ENCODE data around the gene FBXO27. TPM values are rescaled to one million over a fixed set of nuclear protein-coding genes. Genes with fewer than 3 reads are reported as not detected.

Gene FBXO27
- total and polyA plus RNA-seq, 4 experiments from 2014 or later, result 0.42 to 1.4 (median 0.75) TPM

DNA sequence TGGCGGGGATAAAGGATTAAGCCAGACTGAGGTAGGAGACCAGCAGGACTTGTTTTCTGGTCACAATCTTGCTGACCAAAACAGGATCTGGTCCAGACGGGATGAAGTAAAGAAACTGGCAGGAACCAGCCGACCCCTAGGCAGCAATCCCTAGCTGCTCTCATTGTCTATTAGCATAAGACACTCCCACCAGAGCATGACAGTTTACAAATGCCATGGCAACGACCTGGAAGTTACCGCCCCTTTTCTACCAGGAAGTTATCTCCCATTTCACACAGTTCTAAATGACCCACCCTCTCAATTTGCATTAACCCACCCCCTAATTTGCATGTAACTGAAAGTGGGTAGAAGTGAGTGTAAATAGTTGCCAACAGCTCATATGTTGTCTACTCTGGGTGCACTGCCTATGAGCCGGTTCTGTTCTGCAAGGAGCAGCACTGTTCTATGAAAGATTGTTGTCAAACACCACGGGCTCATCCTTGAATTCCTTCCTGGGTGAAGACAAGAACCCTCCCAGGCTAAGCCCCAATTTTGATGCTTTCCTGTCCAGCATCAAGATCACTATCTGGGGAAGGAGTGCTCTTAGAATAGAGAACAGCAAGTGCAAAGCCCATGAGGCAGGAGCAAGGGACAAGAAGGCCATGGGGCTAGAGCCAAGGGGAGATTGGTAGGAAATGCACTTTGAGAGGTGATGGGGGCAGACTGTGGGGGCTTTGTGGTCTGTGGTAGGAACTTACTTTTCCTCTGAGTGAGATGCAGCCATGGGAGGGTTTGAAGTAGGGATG, 13.9 kb upstream of the FBXO27 start:
- Histone ChIP-seq H3K9me3 (ENCODE audit: control insufficient read depth in 1 of 2, low read length in 2 of 2) (no peaks in the 10 kb centered on the region), H3K4me1 (ENCODE audit: insufficient read depth, low read length) (no peaks in the 10 kb centered on the region), H3K4me3 (ENCODE audit: low read length in 2 of 2) (no peak overlapping the region), H3K27me3 (ENCODE audit: insufficient read depth, low read length) (no peaks in the 10 kb centered on the region), H3K27ac (ENCODE audit: low read depth, low read length) (no peak overlapping the region), H3K36me3 (ENCODE audit: insufficient read depth, low read length) (no peaks in the 10 kb centered on the region)
- ChIA-PET CTCF (ENCODE audit: partially characterized antibody) (no interaction called here), POLR2A (ENCODE audit: partially characterized antibody) (no interaction called here)
- Mint-ChIP-seq H3K9me3 (no peaks in the 10 kb centered on the region), H3K27ac (peak overlapping the region in 2 of 7 donors; percentile 43 to 59), H3K27me3 (peaks cover 0 to 1% of the 10 kb centered on the region in 2 donors), H3K4me1 (peaks cover 0 to 4% (median 0%) of the 10 kb centered on the region in 4 donors), H3K4me3 (no peak overlapping the region), H3K36me3 (no peaks in the 10 kb centered on the region)
- intact Hi-C loops (cut with micrococcal nuclease), result no loop called here
- peak in 1 of 5 donors; percentile 44 for DNase-seq

DNA sequence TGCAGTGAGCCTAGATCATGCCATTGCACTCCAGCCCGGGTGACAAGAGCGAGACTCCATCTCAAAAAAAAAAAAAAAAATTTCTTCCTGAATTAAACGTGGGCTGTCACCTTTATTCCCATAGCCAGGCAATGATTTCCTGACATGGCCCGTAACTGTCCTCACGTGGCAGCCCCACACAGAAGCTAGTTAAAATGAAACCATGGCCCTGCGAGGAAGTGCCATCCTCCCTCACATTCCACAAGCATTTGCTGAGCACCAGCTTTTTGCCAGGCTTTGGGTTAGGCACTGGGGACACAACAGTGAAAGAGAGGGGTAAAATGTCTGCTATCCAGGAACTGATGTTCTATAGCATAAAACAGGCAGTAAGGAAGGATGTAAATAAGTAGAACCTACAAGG, 13.2 kb upstream of the FBXO27 start:
- H3K27me3 ChIP-seq (ENCODE audit: insufficient read depth, low read length), result no peaks in the 10 kb centered on the region
- Mint-ChIP-seq H3K4me3 (no peak overlapping the region), H3K9me3 (peaks cover 0 to 2% (median 0%) of the 10 kb centered on the region in 8 donors), H3K36me3 (no peaks in the 10 kb centered on the region), H3K27me3 (peaks cover 0 to 1% of the 10 kb centered on the region in 2 donors), H3K4me1 (peaks cover 0 to 4% (median 0%) of the 10 kb centered on the region in 4 donors), H3K27ac (no peak overlapping the region)
- H3K27ac ChIP-seq (ENCODE audit: low read depth, low read length), result no peak overlapping the region
- H3K36me3 ChIP-seq (ENCODE audit: insufficient read depth, low read length), result no peaks in the 10 kb centered on the region
- intact Hi-C loops (cut with micrococcal nuclease), result no loop called here
- ChIA-PET CTCF (ENCODE audit: partially characterized antibody) (no interaction called here), POLR2A (ENCODE audit: partially characterized antibody) (no interaction called here)
- H3K4me3 ChIP-seq (ENCODE audit: low read length in 2 of 2), result no peak overlapping the region
- no peak for DNase-seq
- H3K4me1 ChIP-seq (ENCODE audit: insufficient read depth, low read length), result no peaks in the 10 kb centered on the region
- H3K9me3 ChIP-seq (ENCODE audit: control insufficient read depth in 1 of 2, low read length in 2 of 2), result no peaks in the 10 kb centered on the region

DNA sequence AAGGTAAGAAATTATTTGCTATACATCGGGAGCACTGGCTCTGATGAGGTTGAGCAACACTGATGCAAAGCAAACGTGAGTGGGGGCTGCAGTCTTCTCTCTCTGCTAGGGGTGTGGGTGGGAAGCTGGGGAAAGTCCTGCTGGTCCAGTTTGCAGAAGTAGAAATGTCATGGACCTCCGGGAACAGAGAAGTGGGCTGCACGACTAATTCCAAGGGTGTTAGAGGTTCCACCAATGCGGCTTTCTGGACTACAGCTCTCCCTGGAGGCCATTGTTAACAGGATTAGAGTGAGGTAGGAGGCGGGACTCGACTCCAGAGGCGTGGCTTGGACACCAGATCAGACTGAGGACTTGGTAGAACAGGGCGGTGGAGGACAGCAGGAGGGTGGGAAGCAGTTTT, 5.7 kb upstream of the FBXO27 start:
- Histone ChIP-seq H3K9me3 (ENCODE audit: control insufficient read depth in 1 of 2, low read length in 2 of 2) (no peaks in the 10 kb centered on the region), H3K4me3 (ENCODE audit: low read length in 2 of 2) (no peak overlapping the region), H3K27ac (ENCODE audit: low read depth, low read length) (no peak overlapping the region), H3K27me3 (ENCODE audit: insufficient read depth, low read length) (no peaks in the 10 kb centered on the region), H3K4me1 (ENCODE audit: insufficient read depth, low read length) (no peaks in the 10 kb centered on the region), H3K36me3 (ENCODE audit: insufficient read depth, low read length) (no peaks in the 10 kb centered on the region)
- ChIA-PET POLR2A (ENCODE audit: partially characterized antibody) (no interaction called here), CTCF (ENCODE audit: partially characterized antibody) (interaction anchor here (1.0 kb wide), 1 partner anchor 14 kb away, joined by 7 read pairs; no protein-coding TSS in a partner anchor)
- H3K4me1 Mint-ChIP-seq, result no peaks in the 10 kb centered on the region
- no peaks in the 10 kb centered on the region for H3K36me3 Mint-ChIP-seq
- H3K4me3 Mint-ChIP-seq, result no peak overlapping the region
- H3K27ac Mint-ChIP-seq, result no peak overlapping the region
- intact Hi-C loops (cut with micrococcal nuclease), result no loop called here
- no peak for DNase-seq
- peaks cover 0 to 3% of the 10 kb centered on the region in 2 donors for H3K27me3 Mint-ChIP-seq
- H3K9me3 Mint-ChIP-seq, result peaks cover 0 to 2% (median 0%) of the 10 kb centered on the region in 8 donors

DNA sequence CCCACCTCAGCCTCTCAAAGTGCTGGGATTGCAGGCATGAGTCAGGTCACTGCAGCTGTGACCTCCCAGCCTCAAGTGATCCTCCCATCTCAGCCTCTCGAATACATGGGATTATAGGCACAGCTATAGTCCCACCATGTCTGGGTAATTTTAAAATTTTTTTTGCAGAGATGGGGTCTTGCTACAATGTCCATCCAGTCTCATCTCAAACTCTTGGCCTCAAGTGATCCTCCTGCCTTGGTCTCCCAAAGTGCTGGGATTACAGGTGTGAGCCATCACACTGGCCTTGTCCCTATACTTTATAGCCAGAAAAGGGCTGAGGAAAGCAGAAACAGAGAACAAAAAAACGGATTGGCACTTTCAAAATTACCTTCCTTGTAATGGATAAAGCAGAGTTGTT, 4.8 kb upstream of the FBXO27 start:
- H3K9me3 ChIP-seq (ENCODE audit: control insufficient read depth in 1 of 2, low read length in 2 of 2), result no peaks in the 10 kb centered on the region
- no peak for DNase-seq
- H3K9me3 Mint-ChIP-seq, result peaks cover 0 to 2% (median 0%) of the 10 kb centered on the region in 8 donors
- H3K4me3 Mint-ChIP-seq, result no peak overlapping the region
- ChIA-PET CTCF (ENCODE audit: partially characterized antibody) (interaction anchor here (1.0 kb wide), 1 partner anchor 15 kb away, joined by 7 read pairs; no protein-coding TSS in a partner anchor), POLR2A (ENCODE audit: partially characterized antibody) (no interaction called here)
- H3K36me3 Mint-ChIP-seq, result no peaks in the 10 kb centered on the region
- H3K27me3 ChIP-seq (ENCODE audit: insufficient read depth, low read length), result no peaks in the 10 kb centered on the region
- H3K27ac Mint-ChIP-seq, result no peak overlapping the region
- H3K27ac ChIP-seq (ENCODE audit: low read depth, low read length), result no peak overlapping the region
- H3K4me1 ChIP-seq (ENCODE audit: insufficient read depth, low read length), result no peaks in the 10 kb centered on the region
- peaks cover 0 to 3% of the 10 kb centered on the region in 2 donors for H3K27me3 Mint-ChIP-seq
- H3K36me3 ChIP-seq (ENCODE audit: insufficient read depth, low read length), result no peaks in the 10 kb centered on the region
- H3K4me3 ChIP-seq (ENCODE audit: low read length in 2 of 2), result no peak overlapping the region
- peaks cover 0 to 7% (median 0%) of the 10 kb centered on the region in 4 donors for H3K4me1 Mint-ChIP-seq
- intact Hi-C loops (cut with micrococcal nuclease), result no loop called here

DNA sequence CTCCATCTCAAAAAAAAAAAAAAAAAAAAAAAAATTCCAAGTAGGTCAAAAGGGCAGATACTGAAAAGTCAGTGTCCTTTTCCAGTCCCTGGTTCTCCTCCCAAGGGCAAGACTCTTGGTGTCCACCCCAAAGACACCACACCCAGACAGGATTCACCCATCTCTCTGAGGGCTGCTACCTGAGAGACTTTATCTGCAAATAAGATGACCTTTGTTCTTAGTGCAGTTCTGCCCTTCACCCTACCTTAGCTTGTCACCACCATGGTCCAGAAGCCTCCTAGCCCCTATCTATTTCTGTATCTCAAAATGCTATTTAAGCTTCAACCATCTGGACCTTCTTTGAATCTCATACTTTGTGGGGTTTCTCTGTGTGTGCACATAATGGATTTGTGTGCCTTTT, 4.2 kb upstream of the FBXO27 start:
- ChIA-PET CTCF (ENCODE audit: partially characterized antibody) (interaction anchor here (1.2 kb wide), 1 partner anchor 620 kb away, joined by 3 read pairs; no protein-coding TSS in a partner anchor), POLR2A (ENCODE audit: partially characterized antibody) (no interaction called here)
- H3K27me3 ChIP-seq (ENCODE audit: insufficient read depth, low read length), result no peaks in the 10 kb centered on the region
- Mint-ChIP-seq H3K4me1 (peaks cover 0 to 7% (median 0%) of the 10 kb centered on the region in 4 donors), H3K27ac (peak overlapping the region in 1 of 7 donors; percentile 19), H3K27me3 (peaks cover 0 to 3% of the 10 kb centered on the region in 2 donors), H3K4me3 (no peak overlapping the region), H3K9me3 (peaks cover 0 to 2% (median 0%) of the 10 kb centered on the region in 8 donors), H3K36me3 (no peaks in the 10 kb centered on the region)
- H3K4me3 ChIP-seq (ENCODE audit: low read length in 2 of 2), result no peak overlapping the region
- H3K9me3 ChIP-seq (ENCODE audit: control insufficient read depth in 1 of 2, low read length in 2 of 2), result no peaks in the 10 kb centered on the region
- DNase-seq, result no peak
- H3K4me1 ChIP-seq (ENCODE audit: insufficient read depth, low read length), result no peaks in the 10 kb centered on the region
- intact Hi-C loops (cut with micrococcal nuclease), result no loop called here
- H3K27ac ChIP-seq (ENCODE audit: low read depth, low read length), result no peak overlapping the region
- H3K36me3 ChIP-seq (ENCODE audit: insufficient read depth, low read length), result no peaks in the 10 kb centered on the region

DNA sequence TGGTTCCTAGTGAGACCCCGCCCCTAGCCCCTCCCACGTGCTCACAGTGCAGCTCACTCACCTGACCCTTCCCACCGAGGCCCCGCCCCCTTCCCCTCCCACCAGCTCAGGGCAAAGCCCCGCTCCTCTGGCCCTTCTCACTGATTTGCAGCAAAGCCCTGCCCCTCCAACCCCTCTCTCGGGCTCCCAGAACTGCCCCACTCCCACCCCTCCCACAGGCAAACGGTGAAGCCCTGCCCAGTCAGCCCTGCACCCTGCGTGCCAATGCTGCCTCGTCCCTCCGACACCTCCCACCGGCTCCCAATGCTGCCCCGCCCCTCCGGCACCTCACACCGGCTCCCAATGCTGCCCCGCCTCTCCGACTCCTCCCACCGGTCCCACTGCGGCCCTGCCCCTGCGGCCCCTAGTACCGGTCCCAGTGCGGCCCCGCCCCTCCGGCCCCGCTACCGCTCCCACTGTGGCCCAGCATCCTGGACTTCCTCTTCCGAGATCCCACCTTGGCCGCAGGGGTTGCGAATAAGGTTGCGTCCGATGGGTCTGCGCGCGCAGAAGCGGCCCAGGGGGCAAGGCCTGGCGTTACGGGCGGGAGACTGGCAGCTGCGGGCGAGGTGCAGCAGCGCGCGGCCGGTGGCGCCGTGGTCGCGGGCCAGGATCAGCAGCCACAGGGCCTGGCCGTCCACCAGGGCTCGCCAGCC, 834 bp downstream of the FBXO27 start:
- Histone ChIP-seq H3K27me3 (ENCODE audit: insufficient read depth, low read length) (no peaks in the 10 kb centered on the region), H3K36me3 (ENCODE audit: insufficient read depth, low read length) (no peaks in the 10 kb centered on the region), H3K27ac (ENCODE audit: low read depth, low read length) (no peak overlapping the region), H3K4me1 (ENCODE audit: insufficient read depth, low read length) (peaks cover 11% of the 10 kb centered on the region), H3K9me3 (ENCODE audit: control insufficient read depth in 1 of 2, low read length in 2 of 2) (no peaks in the 10 kb centered on the region), H3K4me3 (ENCODE audit: low read length in 2 of 2) (peak overlapping the region; percentile 46 to 47)
- peak overlapping the region in 5 of 7 donors; percentile 8 to 55 (median 22) for H3K27ac Mint-ChIP-seq
- H3K36me3 Mint-ChIP-seq, result no peaks in the 10 kb centered on the region
- H3K27me3 Mint-ChIP-seq, result peaks cover 0 to 1% of the 10 kb centered on the region in 2 donors
- intact Hi-C loops (cut with micrococcal nuclease), result loop anchor here (2.0 kb wide), 1 partner anchor 41 kb away; no protein-coding TSS in a partner anchor
- H3K4me1 Mint-ChIP-seq, result peaks cover 0 to 11% (median 5%) of the 10 kb centered on the region in 4 donors
- ChIA-PET CTCF (ENCODE audit: partially characterized antibody) (no interaction called here), POLR2A (ENCODE audit: partially characterized antibody) (no interaction called here)
- peak overlapping the region; percentile 63 to 86 (median 78) for H3K4me3 Mint-ChIP-seq
- DNase-seq, result peak; percentile 64 to 84 (median 66)
- no peaks in the 10 kb centered on the region for H3K9me3 Mint-ChIP-seq

DNA sequence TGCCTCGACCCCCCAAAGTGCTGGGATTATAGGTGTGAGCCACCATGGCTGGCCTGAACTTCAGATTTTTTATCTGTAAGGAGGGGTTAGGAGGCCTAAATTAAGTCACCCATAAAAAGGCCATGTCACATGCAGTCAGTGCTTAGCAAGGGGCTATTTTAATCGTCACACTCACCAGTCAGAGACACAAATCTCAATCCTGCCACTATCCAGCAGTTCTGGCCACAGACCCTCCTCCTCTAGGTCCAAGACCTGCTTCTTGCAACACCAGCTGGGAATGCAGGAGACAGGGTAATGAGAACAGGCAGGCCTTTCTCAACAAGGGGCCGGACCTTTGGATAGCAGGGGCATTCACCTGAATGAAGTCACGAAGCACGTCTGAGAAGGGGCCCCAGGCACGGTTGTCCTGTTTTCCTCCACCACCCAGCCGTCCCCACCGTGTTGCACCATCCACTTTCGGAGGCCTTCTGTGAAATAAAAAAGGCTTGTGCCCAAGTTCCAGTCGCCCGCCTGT, 1.4 kb downstream of the FBXO27 start:
- H3K4me3 ChIP-seq (ENCODE audit: low read length in 2 of 2), result peak overlapping the region; percentile 46 to 47
- ChIA-PET POLR2A (ENCODE audit: partially characterized antibody) (no interaction called here), CTCF (ENCODE audit: partially characterized antibody) (no interaction called here)
- Mint-ChIP-seq H3K27ac (peak overlapping the region in 3 of 7 donors; percentile 19 to 55 (median 22)), H3K9me3 (no peaks in the 10 kb centered on the region), H3K4me1 (peaks cover 0 to 11% (median 5%) of the 10 kb centered on the region in 4 donors), H3K36me3 (no peaks in the 10 kb centered on the region), H3K4me3 (peak overlapping the region; percentile 63 to 86 (median 78)), H3K27me3 (peaks cover 0 to 1% of the 10 kb centered on the region in 2 donors)
- no peak overlapping the region for H3K27ac ChIP-seq (ENCODE audit: low read depth, low read length)
- peak in 1 of 5 donors; percentile 4 for DNase-seq
- peaks cover 11% of the 10 kb centered on the region for H3K4me1 ChIP-seq (ENCODE audit: insufficient read depth, low read length)
- no peaks in the 10 kb centered on the region for H3K36me3 ChIP-seq (ENCODE audit: insufficient read depth, low read length)
- no peaks in the 10 kb centered on the region for H3K9me3 ChIP-seq (ENCODE audit: control insufficient read depth in 1 of 2, low read length in 2 of 2)
- intact Hi-C loops (cut with micrococcal nuclease), result no loop called here
- no peaks in the 10 kb centered on the region for H3K27me3 ChIP-seq (ENCODE audit: insufficient read depth, low read length)
